Muscle layer of duodenum (tissue), 2 donors: Measurements from ENCODE around the gene ETV6.

Experiments used
- H3K27ac ChIP-seq: one replicate; pipeline ENCODE4 v1.7.0; 2013; ENCODE audit warnings: mild to moderate bottlenecking, low read length
- H3K27me3 ChIP-seq: one replicate; pipeline ENCODE4 v1.7.0; 2013; ENCODE audit warnings: low read depth, mild to moderate bottlenecking, control low read depth, low read length
- H3K36me3 ChIP-seq, 2 donors: one replicate each; pipeline ENCODE4 v1.7.0; 2013; ENCODE audit warnings: low read length in 2 of 2, control low read depth in 1 of 2, mild to moderate bottlenecking in 1 of 2; ENCODE audit not compliant: insufficient read depth in 2 of 2, control insufficient read depth in 1 of 2
- H3K4me1 ChIP-seq, 2 donors: one replicate each; pipeline ENCODE4 v1.7.0; 2013; ENCODE audit warnings: low read length in 2 of 2, mild to moderate bottlenecking in 2 of 2, control low read depth in 1 of 2, moderate library complexity in 1 of 2; ENCODE audit not compliant: insufficient read depth in 2 of 2, control insufficient read depth in 1 of 2
- H3K4me3 ChIP-seq, 2 donors: one replicate each; pipeline ENCODE4 v1.7.0; 2013; ENCODE audit warnings: low read length in 2 of 2, low read depth in 1 of 2, mild to moderate bottlenecking in 1 of 2
- H3K9me3 ChIP-seq, 2 donors: one replicate each; pipeline ENCODE4 v1.7.0; 2013; ENCODE audit warnings: low read length in 2 of 2, control low read depth in 1 of 2, mild to moderate bottlenecking in 1 of 2; ENCODE audit not compliant: control insufficient read depth in 1 of 2
- donor health status: healthy.

Gene ETV6

DNA sequence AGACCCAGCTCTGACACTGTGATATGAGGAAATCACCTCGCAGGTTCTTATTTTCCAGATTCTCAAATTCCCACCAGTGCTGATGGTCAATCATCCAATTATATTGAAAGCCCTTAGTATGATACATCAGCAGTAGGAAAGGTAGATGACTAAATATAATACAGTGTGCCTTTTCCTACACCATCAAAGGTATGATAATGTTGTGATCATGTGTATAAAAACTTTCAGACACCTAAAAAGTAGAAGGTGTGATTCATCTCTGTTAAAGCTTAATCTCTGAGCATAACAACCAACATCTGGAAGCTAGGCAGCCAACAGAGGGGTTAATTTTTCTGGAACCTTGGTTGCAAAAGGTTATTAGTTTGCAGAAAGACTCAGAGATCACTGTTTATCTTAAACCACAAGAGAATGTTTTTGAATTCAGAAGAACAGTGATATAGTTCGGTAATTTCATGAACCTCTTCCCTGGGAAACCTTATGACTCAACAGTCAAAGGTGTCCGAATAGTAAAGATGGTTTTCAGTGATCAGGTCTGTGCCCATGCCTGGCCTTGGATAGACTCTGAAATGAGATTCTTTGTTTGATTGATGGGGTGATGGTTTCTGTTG lies 122.5 kb downstream of the ETV6 start:
- H3K4me3 ChIP-seq, result no peak overlapping the region
- H3K27me3 ChIP-seq, result no peaks in the 10 kb centered on the region
- no peaks in the 10 kb centered on the region for H3K36me3 ChIP-seq
- no peaks in the 10 kb centered on the region for H3K9me3 ChIP-seq
- H3K4me1 ChIP-seq, result peaks cover 15 to 21% of the 10 kb centered on the region in 2 donors
- no peak overlapping the region for H3K27ac ChIP-seq

DNA sequence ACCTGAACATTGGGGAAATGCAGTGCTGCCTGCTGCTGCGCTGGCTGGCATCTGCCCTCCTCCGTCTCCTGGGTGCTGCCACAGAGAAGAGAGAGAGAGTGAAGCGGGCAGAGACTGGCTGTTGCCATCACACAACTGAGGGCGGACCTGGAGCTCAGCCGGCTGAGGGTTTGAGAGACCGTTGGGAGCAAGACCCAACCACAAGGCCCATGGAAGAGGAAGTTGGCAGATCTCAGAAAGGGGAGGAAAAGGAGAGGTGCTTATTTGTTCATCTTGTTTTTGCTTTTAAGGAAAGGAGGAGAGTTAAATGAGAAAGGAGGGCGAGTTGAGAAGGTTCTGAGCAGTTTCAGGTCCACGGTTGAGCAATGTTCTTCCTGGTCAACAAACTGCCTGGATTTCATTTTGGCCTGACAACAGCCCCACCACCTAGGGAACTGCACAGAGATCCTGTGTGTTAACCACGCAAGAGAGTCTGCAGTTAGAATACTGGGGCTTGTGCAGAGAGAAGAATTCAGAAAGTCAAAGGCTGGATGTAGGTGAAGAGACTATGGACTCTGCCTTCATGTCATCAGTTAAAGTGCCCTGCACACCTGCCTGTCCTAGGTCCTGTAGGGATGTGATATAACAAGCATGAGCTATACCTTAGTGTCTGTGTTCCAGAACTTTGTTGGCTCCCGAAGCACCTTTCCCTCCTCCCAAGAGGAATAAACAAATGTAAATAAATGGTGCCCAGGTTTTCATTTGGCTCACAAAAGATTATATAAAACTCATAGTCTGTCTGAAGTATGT lies 124.6 kb downstream of the ETV6 start:
- H3K27ac ChIP-seq, result peak overlapping the region; percentile 33
- peaks cover 8 to 27% of the 10 kb centered on the region in 2 donors for H3K4me1 ChIP-seq
- H3K9me3 ChIP-seq, result no peaks in the 10 kb centered on the region
- no peaks in the 10 kb centered on the region for H3K27me3 ChIP-seq
- H3K36me3 ChIP-seq, result no peaks in the 10 kb centered on the region
- H3K4me3 ChIP-seq, result no peak overlapping the region

GRCh38 chr12:11774821-11775220 lies 125.3 kb downstream of the ETV6 start:
- H3K4me1 ChIP-seq, result peaks cover 10 to 31% of the 10 kb centered on the region in 2 donors
- H3K36me3 ChIP-seq, result no peaks in the 10 kb centered on the region
- H3K27ac ChIP-seq, result no peak overlapping the region
- H3K27me3 ChIP-seq, result no peaks in the 10 kb centered on the region
- no peaks in the 10 kb centered on the region for H3K9me3 ChIP-seq
- H3K4me3 ChIP-seq, result no peak overlapping the region

- Histone ChIP-seq H3K4me3 (no peak overlapping the region), H3K36me3 (no peaks in the 10 kb centered on the region), H3K27me3 (no peaks in the 10 kb centered on the region), H3K27ac (no peak overlapping the region), H3K9me3 (no peaks in the 10 kb centered on the region), H3K4me1 (peaks cover 10 to 29% of the 10 kb centered on the region in 2 donors)
Measured at GRCh38 chr12:11776316-11776715, 126.8 kb downstream of the ETV6 start.

- H3K27ac ChIP-seq, result peak overlapping the region; percentile 34
- H3K36me3 ChIP-seq, result no peaks in the 10 kb centered on the region
- H3K27me3 ChIP-seq, result no peaks in the 10 kb centered on the region
- H3K4me1 ChIP-seq, result peaks cover 10 to 22% of the 10 kb centered on the region in 2 donors
- no peak overlapping the region for H3K4me3 ChIP-seq
- H3K9me3 ChIP-seq, result no peaks in the 10 kb centered on the region
Measured at GRCh38 chr12:11777451-11777850, 128.0 kb downstream of the ETV6 start.

DNA sequence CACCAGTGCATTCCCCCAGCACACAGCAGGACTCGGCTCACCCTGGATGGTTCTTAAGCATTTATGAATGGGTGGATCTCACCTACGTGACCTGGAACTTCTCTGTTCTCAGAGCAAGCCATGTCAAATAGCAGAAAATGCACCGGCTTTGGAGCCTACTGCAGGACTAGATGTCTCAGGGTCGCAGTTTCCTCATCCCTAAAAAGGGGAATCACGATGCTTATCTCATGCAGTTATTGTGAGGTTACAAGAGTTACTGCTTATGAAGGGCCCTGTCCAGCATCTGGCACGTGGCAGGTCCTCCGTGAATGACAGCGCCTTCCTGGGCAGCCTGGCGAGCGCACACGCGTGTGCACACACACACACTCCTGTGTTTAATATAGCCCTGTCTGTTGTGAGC lies 128.5 kb downstream of the ETV6 start:
- peak overlapping the region; percentile 34 for H3K27ac ChIP-seq
- H3K4me3 ChIP-seq, result no peak overlapping the region

GRCh38 chr12:11778713-11779685 lies 129.5 kb downstream of the ETV6 start:
- H3K4me3 ChIP-seq, result no peak overlapping the region
- H3K27ac ChIP-seq, result peak overlapping the region; percentile 55
- peaks cover 7 to 22% of the 10 kb centered on the region in 2 donors for H3K4me1 ChIP-seq

More for the DNA sequence above, 128.5 kb downstream of the ETV6 start:
- H3K9me3 ChIP-seq, result no peaks in the 10 kb centered on the region
- H3K36me3 ChIP-seq, result no peaks in the 10 kb centered on the region
- peaks cover 10 to 22% of the 10 kb centered on the region in 2 donors for H3K4me1 ChIP-seq
- H3K27me3 ChIP-seq, result no peaks in the 10 kb centered on the region

DNA sequence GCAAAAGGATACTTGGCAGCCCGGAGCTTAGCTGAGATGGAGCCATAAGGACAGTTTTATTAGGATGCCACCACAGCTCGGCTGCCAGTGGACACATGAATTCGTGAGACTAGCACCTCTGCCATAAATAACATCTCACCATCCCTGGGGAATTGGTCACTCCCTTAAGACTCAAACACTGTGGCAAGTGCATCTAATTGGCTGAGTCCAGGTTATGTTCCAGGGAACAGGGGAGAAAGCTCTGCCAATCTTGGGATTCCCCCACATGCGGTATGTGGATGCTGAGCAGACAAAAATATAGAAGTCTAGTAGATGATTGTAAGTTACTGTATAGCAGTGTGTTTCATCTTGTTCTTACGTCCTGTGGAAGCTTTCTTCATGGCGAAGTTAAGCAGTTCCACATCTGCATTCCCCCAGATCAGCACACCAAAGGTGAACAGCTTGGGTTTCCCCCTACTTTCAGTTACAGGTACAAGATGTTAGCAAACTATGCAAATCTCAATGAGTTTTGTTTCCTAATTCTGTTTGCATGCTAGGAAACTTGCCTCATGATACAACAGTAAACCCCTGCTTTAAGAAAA lies 131.1 kb downstream of the ETV6 start:
- H3K4me3 ChIP-seq, result no peak overlapping the region
- H3K4me1 ChIP-seq, result peaks cover 8 to 24% of the 10 kb centered on the region in 2 donors
- peak overlapping the region; percentile 55 for H3K27ac ChIP-seq

More at GRCh38 chr12:11778713-11779685, 129.5 kb downstream of the ETV6 start:
- H3K27me3 ChIP-seq, result no peaks in the 10 kb centered on the region
- H3K9me3 ChIP-seq, result no peaks in the 10 kb centered on the region
- H3K36me3 ChIP-seq, result no peaks in the 10 kb centered on the region

GRCh38 chr12:11782914-11783420 lies 133.5 kb downstream of the ETV6 start:
- no peaks in the 10 kb centered on the region for H3K36me3 ChIP-seq
- no peaks in the 10 kb centered on the region for H3K9me3 ChIP-seq
- peaks cover 8 to 31% of the 10 kb centered on the region in 2 donors for H3K4me1 ChIP-seq
- H3K4me3 ChIP-seq, result no peak overlapping the region
- H3K27me3 ChIP-seq, result no peaks in the 10 kb centered on the region
- H3K27ac ChIP-seq, result no peak overlapping the region

More for the DNA sequence above, 131.1 kb downstream of the ETV6 start:
- H3K9me3 ChIP-seq, result no peaks in the 10 kb centered on the region
- H3K27me3 ChIP-seq, result no peaks in the 10 kb centered on the region
- H3K36me3 ChIP-seq, result no peaks in the 10 kb centered on the region

- no peak overlapping the region for H3K4me3 ChIP-seq
- H3K27me3 ChIP-seq, result no peaks in the 10 kb centered on the region
- no peak overlapping the region for H3K27ac ChIP-seq
- peaks cover 5 to 26% of the 10 kb centered on the region in 2 donors for H3K4me1 ChIP-seq
- H3K9me3 ChIP-seq, result no peaks in the 10 kb centered on the region
- no peaks in the 10 kb centered on the region for H3K36me3 ChIP-seq
Measured at GRCh38 chr12:11785712-11786111, 136.2 kb downstream of the ETV6 start.
